ENCODE measurements around the gene ATPAF1.

GRCh38 chr1:46635205-46635604 is 33.0 kb downstream of the ATPAF1 start:
- TF ChIP-seq CTCF (IDR thresholded peaks at IDR 0.05) (no peak), POLR2AphosphoS5 (IDR thresholded peaks at IDR 0.05) (no peak)

Measured in stomach (tissue), 4 donors.